GM19324 (cell line): Measurements from ENCODE around the gene RAB9B.

Experiments
- ATAC-seq: cut with Tn5 transposase; IDR thresholded peaks from one replicate; pipeline ENCODE4 v1.9.1; 2021; ENCODE audit warnings: mild to moderate bottlenecking, moderate library complexity; ENCODE audit not compliant: unreplicated experiment, low FRiP score

The RAB9B gene

DNA sequence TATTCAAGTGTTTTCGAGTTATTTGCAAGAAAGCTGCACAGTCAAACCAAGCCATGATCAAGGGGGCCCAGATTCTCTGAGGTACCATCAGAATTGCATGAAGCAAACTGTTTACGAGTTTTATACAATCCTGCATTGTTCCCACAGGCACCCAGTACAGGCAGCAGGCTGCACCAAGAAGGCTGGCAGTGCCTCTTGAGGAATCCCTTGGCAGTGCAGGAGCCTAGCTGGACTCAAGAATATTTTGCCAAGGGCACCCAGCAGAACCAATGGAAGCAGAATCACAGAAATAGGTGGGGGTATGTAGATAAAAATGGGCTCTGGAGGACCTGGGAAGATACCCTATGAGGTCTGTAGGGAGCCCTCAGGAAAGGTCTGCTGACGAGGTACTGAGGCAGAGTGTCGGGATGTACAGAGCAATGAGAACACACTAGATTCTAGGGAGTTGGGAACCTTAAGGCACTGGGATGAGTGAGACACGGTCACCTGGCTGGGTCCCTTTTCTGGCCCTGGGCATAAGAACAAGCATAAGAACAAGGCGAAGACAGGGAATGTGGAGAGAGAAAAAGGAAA is 57.9 kb downstream of the RAB9B start:
- ATAC-seq: no peak

DNA sequence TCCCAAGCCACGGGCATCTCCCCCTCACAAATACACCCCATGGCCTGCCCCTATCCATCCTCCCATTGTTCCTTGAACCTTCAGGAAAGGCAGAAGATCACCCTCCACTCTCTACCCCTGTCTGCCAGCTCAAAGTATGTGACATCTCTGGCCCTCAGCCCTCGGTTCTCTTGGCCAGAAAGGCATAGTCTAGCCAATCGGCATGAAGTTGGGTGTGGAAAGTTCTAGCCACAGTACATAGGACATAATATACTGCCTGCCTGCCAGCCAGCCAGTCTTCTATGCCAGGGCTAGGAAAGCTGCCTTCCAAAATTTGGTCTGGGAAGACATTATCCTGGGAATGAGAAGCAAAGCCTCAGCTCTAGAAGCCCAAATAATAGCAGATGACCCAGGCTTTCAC is 58.6 kb downstream of the RAB9B start:
- ATAC-seq: no peak
